HG02938 (cell line): ENCODE data around the gene TMEM164.

Experiments
- ATAC-seq: cut with Tn5 transposase; IDR thresholded peaks from one replicate; pipeline ENCODE4 v1.9.1; 2021; ENCODE audit warnings: mild to moderate bottlenecking, moderate library complexity; ENCODE audit not compliant: unreplicated experiment

TMEM164 gene

DNA sequence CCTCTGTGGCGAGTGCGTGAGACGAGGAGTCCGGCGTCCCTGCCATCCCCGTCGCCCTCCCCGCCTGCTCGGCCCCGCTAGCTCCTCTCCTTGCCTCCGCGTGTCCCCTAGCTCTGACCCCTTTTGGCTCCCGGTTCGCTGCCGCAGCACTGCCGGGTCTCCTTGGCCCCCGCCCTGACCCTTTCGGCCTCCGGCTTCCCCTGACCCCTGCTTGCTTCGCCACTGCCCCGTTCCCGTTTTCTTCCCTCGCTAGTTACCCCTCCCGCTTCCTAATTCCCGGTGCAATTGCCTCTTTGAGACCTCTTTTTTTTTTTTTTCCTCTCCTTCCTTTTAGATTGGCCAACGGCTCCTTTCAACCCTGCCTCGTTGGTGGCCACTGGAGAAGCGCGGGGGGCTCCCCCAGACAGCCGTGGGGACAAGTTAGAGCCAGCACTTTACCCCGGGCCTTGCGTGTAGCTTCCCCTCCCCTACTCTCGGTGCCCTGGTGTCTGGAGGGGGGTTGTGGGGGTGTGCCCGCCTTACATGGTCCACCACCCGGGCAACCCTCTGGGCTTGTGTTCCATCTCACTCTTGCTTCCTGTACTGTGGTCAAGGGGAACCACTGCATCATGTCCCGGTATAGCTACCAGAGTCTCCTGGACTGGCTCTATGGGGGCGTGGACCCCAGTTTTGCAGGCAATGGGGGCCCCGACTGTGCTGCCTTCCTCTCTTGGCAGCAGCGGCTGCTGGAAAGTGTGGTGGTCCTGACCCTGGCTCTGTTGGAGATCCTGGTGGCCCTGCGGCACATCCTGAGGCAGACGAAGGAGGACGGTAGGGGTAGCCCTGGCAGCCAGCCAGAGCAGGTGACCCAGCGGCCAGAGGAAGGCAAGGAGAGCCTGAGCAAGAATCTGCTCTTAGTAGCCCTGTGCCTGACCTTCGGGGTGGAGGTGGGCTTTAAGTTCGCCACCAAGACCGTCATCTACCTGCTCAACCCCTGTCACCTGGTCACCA lies 548 bp downstream of the TMEM164 start:
- peak; percentile 28 for ATAC-seq

DNA sequence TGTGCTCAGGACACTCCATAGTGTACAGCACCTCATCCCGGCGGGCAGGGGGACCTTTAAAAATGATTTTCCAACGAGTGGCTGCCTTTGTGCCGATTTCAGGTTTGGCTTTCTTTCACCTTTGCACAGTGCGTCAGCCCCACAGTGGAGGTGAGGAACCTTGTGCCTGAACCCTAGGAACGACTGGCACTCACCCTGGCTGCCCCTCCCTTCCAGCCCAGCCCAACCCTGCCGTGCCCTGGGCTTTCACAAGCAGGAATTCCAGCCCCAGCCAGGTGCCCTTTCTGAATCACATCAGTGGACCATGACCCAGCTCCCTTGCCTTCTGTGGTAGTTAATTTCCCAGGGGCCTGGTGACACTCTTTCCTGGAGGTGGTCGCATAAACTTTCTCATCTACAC lies 1.3 kb downstream of the TMEM164 start:
- ATAC-seq, result no peak

DNA sequence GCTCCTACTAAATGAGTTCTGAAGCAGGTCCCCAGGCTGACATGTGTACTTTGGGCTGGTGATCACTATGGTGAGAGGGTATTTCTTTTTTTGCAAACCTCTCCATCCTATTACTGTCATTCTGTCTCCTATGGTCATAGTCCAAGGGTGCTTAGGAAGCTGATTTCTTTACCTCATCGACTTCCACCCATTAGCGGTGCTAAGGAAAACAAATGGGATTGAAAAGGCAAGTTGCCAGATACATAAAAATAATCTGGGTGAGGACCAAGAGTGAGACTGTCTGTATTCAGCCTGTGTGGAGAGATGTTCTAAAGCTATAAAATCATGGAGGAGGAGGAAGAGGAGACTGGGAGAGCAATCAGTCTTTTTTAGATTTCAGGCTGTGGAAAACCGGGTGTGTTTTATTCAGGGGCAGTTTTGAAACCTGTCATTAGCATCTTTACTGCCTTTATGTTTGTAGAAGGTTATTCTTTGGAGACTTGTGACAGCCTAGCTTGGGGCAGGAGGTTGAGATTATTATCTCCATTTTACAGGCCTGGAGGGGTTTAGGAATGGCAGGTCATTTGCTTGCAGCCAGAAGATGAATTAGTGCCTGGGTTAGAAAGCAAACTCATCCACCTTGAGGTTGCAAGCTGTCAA lies 1.9 kb downstream of the TMEM164 start:
- no peak for ATAC-seq

DNA sequence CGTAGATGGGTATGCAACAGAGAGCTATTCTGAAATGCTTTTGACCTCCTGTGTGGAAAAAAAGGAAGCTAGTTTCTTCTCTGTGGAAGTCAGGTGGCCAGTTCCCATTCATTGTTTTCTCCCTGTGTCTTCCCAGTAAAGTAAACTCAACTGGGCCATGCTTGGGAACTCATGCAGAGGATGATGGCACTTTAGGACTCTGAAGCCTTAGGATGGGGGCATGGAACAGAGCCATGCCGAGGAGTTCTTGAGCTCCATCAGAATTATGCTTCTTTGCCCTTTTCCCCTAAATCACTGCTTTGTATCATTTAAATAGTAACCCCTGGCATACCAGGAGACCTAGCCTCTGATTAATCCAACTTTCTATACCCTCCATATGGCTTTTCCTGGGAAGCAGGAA lies 3.2 kb downstream of the TMEM164 start:
- no peak for ATAC-seq

DNA sequence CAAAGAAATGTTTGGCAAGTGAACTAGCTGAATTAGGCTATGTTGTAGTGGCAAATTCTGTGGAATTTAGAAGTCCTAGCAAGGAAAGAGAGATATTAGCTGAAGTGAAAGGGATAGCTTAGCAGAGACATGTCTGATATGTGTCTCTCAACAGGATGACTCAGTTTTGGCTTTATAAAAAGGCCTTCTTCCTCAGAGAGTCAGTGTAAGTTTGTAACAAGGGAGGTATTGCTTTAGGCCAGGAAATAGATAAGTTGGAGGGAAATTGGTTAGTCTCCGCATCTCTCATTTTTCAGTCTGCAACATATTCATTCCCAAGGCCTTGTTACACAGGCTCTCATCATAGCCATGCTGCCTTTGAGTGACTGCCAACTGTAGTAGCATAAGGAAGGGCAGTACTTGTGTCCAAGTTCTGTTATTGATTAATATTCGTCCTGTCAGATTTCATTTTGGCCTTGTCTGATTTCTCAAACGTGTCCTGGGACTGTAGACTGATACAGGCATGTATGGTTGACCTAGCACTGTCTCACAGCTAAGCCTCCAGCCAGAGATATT lies 4.0 kb downstream of the TMEM164 start:
- ATAC-seq, result no peak

DNA sequence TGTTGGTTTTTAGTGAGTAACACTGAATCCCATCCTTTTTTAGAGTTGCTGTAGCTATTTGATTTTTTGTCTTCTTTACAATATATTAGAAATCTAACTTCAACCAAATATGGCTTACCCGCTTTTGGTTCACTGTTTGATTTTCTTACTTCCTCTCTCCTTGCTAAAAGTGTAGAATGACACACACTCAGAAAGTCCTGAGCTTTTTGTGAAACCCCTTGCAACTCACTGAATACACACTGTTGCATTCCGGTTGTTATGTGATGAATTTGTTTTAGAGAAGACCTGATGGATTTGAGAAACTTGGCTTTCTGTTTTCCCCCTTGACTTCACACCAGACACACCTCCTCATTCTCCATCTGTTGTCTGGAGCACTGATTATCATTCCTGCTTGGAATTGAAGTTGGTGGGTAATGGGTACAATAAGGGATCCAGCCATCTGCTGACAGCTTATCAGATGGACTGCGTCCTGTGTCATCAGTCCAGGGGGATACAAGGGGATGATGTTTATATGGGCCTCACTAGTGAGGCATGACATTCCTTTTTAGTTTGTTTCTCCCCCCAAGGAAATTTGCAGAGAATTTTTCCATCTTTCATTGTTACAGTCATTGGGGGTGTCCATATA lies 5.2 kb downstream of the TMEM164 start:
- no peak for ATAC-seq

DNA sequence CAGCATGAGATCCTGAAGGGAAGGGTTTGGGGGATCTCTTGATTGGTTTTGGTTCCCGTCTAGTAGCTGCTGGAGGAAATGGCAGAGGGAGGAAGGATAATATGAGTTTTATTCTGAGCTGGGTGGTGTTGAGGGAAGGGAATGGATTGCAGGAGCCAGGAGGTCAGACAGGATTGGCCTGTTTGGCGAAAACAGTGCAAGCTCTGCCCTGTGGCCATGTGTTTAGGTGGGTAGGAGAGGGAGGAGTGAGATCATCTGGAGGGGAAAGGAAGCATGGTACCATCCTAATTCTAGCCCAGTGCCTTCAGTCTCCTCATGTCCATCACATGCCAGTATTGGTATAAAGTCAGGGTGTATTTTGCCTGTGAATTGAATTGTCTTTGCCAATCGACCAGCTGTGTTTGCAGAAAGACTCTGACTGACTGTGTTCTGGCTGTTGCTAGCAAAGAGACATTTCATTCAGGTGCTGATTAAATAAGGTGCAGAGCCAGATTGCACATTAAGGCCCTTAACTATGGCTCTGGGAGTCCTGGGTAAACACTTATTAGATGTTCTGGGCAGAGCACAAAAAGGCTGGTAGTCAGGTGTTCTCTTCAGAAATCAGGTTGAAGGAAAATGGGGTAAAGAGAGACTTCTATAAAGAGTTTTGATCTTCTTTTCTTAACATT lies 10.0 kb downstream of the TMEM164 start:
- no peak for ATAC-seq

DNA sequence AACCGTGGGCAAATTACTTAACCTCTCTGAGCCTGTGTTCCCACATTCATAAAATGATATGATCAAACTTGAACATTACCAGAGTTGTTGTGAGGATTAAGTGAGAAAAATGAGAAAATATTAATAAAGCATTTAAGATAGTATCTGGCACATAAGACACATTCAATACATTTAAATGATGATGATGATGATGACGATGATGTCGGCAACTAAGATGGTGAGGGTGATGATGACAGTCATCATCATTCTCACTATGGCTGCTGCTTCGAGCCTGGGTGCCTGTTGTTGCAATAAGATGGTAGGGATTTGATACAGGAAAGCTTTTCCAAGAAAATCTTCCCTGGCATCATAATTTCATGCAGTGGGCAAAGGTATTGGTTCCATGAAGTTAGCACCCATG lies 11.1 kb downstream of the TMEM164 start:
- no peak for ATAC-seq

DNA sequence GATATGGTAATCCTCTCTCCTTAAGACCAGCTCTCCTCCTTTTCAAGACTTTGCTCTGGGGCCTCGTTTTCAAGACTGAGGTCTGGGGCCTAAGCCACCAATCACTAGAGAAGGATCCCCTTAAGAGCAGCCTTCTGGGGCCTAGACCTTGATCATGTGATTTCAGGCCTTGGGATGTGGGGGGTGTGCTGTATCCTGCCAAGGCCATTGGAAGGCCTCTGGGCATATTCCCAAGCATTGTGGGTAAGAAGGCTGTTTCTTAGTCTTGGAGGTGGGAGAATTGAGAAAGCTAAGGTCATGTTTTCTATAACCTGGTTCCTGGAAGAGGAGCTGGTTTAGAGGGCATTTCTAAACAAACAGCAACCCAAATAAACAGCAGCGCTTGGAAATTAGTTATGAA lies 12.1 kb downstream of the TMEM164 start:
- no peak for ATAC-seq

DNA sequence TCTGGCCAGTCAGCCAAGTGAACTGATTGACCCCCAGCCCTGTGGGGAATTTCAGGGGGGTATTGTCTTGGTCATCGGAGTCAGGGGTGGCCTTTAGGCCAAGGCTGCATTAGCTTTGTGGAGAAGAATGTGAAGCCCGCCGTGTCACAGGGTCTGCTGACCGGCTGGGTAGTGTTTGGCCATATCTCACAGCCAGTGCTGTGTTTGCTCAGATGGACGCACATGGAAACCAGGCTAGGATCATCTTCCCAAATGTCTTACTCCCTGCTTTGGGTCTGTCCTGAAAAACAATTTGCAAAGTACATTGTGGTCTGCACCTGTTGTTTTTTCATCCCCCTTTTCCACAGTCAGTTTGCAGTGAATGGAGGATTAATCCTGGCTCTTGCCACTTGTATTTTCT lies 13.0 kb downstream of the TMEM164 start:
- ATAC-seq, result no peak

DNA sequence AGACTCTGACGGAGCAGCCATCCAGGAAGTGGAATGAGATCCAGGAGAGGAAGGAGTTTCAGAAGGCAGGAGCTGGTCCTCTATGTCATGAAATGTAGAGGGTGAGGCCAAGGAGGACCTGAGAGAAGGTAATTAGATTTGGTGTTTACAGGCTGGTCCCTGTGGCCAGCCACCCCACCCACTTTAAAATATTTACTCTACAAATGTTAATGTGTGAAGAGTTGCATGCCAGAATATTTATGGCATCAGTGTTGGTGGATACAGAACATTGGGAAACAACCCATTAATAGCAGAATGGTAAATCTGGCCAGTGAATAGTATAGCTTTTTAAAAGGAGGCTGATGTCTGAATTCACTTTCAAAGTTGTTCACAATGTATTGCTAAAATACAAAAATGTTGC lies 17.6 kb downstream of the TMEM164 start:
- no peak for ATAC-seq

DNA sequence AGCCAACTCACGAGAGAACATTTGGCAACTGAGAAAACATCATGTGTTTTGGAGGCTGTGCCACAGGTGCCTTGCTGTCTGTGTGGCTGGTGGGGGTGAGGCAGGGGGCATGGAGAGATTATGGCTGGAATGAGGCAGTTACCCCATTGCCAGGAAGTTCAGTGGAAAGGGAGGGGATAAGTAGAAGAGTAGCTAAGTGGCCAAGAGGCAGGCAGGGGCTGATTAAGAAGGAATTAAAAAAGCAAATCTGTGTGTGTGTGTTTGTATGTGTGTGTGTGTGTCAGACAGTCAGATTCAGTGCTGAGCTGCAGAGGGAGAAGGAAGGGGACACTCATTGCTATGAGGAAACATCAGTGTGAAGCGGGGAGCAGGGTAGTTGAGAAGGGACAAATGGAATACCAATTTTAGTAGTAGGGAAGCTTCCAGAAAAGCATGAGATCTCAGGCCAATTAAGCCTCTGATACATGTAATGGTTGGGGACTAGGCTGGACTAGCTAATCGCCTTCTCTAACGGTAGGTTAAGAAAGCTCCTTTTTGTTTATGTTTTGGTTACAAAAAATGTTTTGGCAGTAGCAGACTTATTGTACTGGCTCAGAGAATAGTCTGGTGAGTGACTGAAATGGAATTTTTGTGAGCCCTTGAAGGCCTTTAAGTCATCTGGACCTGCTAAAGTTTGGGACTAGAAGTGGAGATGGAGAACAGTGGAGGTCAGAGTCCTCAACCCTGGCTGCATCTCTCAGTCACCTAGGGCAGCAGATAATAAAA lies 18.5 kb downstream of the TMEM164 start:
- ATAC-seq, result no peak

DNA sequence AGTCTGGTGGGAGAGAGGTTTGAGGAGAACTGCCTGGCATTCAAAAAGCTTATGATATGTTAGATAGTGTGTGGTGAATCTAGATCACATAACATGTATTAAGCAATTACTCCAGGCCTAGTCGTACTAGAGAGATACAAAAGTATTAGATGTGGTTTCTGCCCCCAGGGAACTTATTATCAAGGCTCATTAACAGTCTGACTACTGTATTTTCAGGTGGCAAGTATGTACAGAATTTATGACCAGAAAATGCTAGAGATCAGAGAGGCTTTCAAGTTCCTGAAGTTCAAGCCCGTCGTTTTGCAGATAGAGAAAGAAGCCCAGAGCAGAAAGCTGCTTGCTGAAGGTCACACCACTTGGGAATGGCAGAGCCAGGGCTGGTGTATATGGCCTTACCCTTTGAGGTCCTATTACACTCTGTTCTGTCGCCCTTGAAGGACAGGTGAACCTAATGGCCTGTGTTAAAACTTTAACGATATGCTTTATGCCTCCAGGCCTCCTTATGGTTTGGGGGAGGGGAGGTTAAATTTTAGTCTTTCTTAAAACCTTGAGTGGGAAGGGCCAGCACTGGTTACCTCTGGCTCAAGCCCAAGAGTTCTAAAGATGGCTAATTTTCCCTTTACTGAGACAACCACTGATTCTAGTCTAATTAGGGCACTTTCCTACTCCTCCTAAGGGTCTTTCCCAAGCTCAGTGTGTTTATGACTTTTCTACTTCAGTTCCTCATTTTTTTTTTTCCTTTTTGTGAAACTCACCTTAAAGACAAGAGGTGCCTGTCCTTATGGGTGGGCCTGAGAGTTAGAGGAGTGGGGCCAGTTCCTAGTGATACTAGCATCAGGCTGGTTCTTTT lies 19.9 kb downstream of the TMEM164 start:
- ATAC-seq, result no peak

DNA sequence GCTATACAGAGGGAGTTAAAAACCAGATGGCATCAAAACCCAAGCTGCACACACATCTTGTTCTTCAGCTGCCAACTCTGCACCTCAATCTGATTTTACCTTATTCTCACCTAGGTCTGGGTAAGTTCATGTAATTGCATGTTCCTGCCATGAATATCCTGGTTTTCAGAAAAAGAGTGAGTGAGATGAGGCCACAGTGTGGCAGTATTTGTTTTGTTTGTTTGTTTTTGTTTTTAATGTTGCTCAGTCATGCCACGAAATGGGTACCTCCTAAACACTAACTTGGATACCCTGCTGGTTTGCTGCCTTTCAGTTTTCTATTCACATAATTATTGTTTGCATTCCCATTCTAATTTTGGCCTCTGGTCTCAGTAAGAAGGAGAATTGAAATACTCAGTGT lies 22.5 kb downstream of the TMEM164 start:
- ATAC-seq, result no peak

DNA sequence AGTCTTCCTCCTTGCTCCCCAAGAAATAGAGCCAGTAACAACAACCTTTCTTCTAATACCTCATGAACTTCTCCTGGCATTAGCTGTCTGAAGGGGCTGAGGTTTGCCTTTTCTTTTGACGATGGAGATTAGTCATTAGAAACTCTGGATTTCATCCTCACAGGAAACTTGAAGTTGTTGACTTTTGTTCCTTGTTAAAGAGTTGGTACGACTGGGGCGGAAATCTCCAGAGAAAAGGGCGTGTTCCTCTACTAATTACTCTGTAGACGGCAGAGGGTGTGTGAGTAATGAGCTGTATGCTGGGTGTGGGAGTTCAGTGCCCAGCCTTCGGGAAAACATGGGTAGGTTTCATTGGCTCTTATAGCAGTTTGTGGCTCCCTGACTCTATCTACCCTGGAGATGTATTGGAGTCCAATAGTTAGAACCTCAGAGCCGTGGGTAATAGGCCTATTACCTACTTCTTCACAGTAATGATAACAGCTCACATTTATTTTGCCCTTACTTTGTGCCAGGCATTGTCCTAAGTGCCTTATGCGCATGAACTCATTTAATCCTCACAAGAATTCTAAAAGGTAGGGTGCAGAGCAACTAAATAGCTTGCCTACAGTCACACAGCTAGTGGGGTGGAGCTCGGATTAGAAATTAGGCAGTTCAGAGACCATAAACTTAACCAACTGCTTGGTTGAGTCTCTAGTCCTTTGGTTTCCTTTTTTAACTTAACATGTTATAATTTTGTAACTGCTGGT lies 23.4 kb downstream of the TMEM164 start:
- ATAC-seq, result no peak

DNA sequence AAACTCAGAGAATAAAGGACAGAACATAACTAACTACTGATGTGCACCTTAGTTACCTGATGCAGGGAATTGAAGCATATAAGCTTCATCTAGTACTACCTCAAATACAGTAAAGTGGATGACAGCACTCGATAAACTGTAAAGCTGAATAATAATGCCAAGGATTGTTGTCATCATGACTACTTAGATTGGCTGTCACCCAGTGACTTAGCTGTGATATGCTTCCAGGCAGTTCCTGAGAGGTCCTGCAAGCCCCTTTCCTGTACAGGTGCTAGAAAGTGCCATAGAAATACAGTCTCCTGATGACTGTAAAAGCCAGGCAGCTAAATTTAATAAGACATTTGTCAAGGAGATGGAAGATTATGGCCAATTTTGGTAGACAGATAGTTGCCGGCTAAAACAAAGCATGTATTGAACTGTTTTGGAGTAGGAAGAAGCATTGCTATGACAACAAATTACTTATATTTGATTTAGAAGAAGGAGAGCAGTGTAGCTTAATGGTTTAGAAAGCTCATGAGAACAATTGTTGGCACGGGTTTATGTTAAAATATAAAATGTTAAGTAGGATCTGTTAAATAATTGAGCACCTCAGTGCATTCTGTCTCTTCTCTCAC lies 29.7 kb downstream of the TMEM164 start:
- no peak for ATAC-seq

DNA sequence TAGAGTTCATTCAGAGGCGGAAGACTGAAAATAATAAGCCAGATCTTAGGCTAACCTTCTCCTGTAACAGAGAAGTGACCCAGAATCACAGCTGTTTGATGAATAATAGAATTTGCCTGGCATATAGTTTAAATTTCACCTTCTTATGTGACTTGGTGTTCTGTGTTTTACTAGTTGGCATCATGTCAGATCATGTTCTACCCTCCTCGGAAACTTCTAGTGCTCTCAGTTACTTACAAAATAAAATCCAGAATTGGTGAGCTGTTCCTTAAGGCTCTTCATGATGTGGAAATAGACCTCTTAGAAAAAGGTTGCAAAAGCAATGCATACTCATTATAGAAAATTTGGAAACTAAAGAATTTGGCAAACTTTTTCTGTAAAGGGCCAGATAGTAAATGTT lies 31.1 kb downstream of the TMEM164 start:
- no peak for ATAC-seq
